Breast epithelium (tissue), 3 donors: ENCODE results near the gene ATXN1.
"Not testable (repeated sequence)": the region's sequence is repeated elsewhere in the genome, so short reads cannot be mapped to it uniquely, and the experiment has no call there.

ENCODE experiments used
- POLR2A ChIP-seq: fragments of 450-650 bp; IDR thresholded peaks from one replicate; pipeline ENCODE4 v1.6.1; 2016; ENCODE audit warnings: antibody characterized with exemption, mild to moderate bottlenecking, moderate library complexity
- TF ChIP-seq, protein P1 (sequence below), 3 donors: fragments of 450-650 bp; IDR thresholded peaks; one replicate each; pipeline ENCODE4 v1.5.1; 2016 to 2017; ENCODE audit warnings: antibody characterized with exemption in 3 of 3, mild to moderate bottlenecking in 3 of 3, moderate library complexity in 3 of 3

DNA sequence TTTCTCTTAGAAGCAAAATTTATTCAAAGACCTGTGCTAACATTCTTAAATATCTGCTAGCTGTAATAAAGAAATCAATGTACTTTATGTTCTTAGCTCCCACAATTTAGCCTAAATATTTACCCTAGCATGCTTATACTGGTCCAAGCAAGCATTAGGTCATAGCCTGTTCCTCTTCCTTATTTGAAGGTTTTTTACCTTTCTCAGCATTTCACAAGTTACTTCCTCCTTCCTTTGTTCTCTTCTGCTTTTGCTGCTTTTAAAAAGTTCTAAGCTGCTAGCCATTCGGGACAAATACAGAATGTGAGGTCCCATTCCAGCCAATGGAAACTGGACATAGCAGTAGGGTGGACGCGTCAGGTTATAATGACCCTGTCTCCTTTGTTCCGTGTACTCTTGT is 354.7 kb downstream of the ATXN1 start:
- TF ChIP-seq, protein P1, sequence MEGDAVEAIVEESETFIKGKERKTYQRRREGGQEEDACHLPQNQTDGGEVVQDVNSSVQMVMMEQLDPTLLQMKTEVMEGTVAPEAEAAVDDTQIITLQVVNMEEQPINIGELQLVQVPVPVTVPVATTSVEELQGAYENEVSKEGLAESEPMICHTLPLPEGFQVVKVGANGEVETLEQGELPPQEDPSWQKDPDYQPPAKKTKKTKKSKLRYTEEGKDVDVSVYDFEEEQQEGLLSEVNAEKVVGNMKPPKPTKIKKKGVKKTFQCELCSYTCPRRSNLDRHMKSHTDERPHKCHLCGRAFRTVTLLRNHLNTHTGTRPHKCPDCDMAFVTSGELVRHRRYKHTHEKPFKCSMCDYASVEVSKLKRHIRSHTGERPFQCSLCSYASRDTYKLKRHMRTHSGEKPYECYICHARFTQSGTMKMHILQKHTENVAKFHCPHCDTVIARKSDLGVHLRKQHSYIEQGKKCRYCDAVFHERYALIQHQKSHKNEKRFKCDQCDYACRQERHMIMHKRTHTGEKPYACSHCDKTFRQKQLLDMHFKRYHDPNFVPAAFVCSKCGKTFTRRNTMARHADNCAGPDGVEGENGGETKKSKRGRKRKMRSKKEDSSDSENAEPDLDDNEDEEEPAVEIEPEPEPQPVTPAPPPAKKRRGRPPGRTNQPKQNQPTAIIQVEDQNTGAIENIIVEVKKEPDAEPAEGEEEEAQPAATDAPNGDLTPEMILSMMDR (IDR thresholded peaks at IDR 0.05) = not testable (repeated sequence)
- TF ChIP-seq POLR2A = not testable (repeated sequence)
